ENCODE measurements around the gene CNTNAP2. TPM values are rescaled to one million over a fixed set of nuclear protein-coding genes. Genes with fewer than 3 reads are reported as not detected.

Gene CNTNAP2
- total and polyA plus RNA-seq, 11 donors, result 0.01 to 2.6 (median 0.31) TPM; not detected in 3

- no peak for ATAC-seq
- WGBS, 4 donors, result 85 to 90% (median 87%) methylated on average over 6 of the region's 6 CpGs
- H3K4me3 ChIP-seq, result no peak overlapping the region
These were observed 1836.3 kb downstream of the CNTNAP2 start for GRCh38 chr7:147952918-147953317.

GRCh38 chr7:147968046-147968610 is 1851.5 kb downstream of the CNTNAP2 start:
- intact Hi-C loops (cut with DNase I), result no loop called here
- no peak for TF ChIP-seq CTCF (IDR thresholded peaks at IDR 0.05)
- no peak for TF ChIP-seq POLR2A (IDR thresholded peaks at IDR 0.05)
- H3K4me1 ChIP-seq, result no peaks in the 10 kb centered on the region
- no peaks in the 10 kb centered on the region for H3K9me3 ChIP-seq
- H3K4me3 ChIP-seq, result no peak overlapping the region
- H3K36me3 ChIP-seq, result no peaks in the 10 kb centered on the region
- no peak for DNase-seq
- H3K27me3 ChIP-seq, result no peaks in the 10 kb centered on the region
- WGBS, 4 donors, result 69 to 82% (median 80%) methylated on average over 5 of the region's 5 CpGs
- no peak for ATAC-seq
- H3K27ac ChIP-seq, result no peak overlapping the region

More at GRCh38 chr7:147952918-147953317, 1836.3 kb downstream of the CNTNAP2 start:
- no peaks in the 10 kb centered on the region for H3K27me3 ChIP-seq
- no peaks in the 10 kb centered on the region for H3K36me3 ChIP-seq
- H3K27ac ChIP-seq, result no peak overlapping the region
- peaks cover 0 to 3% (median 0%) of the 10 kb centered on the region in 12 donors for H3K9me3 ChIP-seq
- DNase-seq, result no peak
- TF ChIP-seq CTCF (IDR thresholded peaks at IDR 0.05) (no peak), POLR2A (IDR thresholded peaks at IDR 0.05) (no peak)
- intact Hi-C loops (cut with DNase I), result no loop called here
- no peaks in the 10 kb centered on the region for H3K4me1 ChIP-seq

- 72 to 83% (median 79%) methylated on average over 2 of the region's 2 CpGs for WGBS, 4 donors
- intact Hi-C loops (cut with DNase I), result no loop called here
- Histone ChIP-seq H3K4me3 (no peak overlapping the region), H3K9me3 (no peaks in the 10 kb centered on the region), H3K36me3 (no peaks in the 10 kb centered on the region), H3K4me1 (no peaks in the 10 kb centered on the region), H3K27me3 (no peaks in the 10 kb centered on the region), H3K27ac (no peak overlapping the region)
- ATAC-seq (no peak), DNase-seq (no peak)
- TF ChIP-seq POLR2A (IDR thresholded peaks at IDR 0.05), result no peak
These were observed 1855.1 kb downstream of the CNTNAP2 start for GRCh38 chr7:147971606-147972110.

GRCh38 chr7:147978201-147978600 is 1861.6 kb downstream of the CNTNAP2 start:
- ATAC-seq (no peak), DNase-seq (no peak)
- 26 to 64% (median 36%) methylated on average over 2 of the region's 2 CpGs for WGBS, 4 donors
- H3K4me3 ChIP-seq, result no peak overlapping the region
- intact Hi-C loops (cut with DNase I), result no loop called here
- no peaks in the 10 kb centered on the region for H3K27me3 ChIP-seq
- H3K27ac ChIP-seq, result no peak overlapping the region
- TF ChIP-seq CTCF (IDR thresholded peaks at IDR 0.05) (no peak), POLR2A (IDR thresholded peaks at IDR 0.05) (no peak)
- no peaks in the 10 kb centered on the region for H3K4me1 ChIP-seq
- no peaks in the 10 kb centered on the region for H3K36me3 ChIP-seq
- H3K9me3 ChIP-seq, result no peaks in the 10 kb centered on the region

- TF ChIP-seq CTCF (IDR thresholded peaks at IDR 0.05) (no peak), POLR2A (IDR thresholded peaks at IDR 0.05) (no peak)
- H3K36me3 ChIP-seq, result no peaks in the 10 kb centered on the region
- no peaks in the 10 kb centered on the region for H3K27me3 ChIP-seq
- H3K4me1 ChIP-seq, result no peaks in the 10 kb centered on the region
- 45 to 69% (median 55%) methylated on average over 5 of the region's 5 CpGs for WGBS, 4 donors
- H3K27ac ChIP-seq, result no peak overlapping the region
- no peak overlapping the region for H3K4me3 ChIP-seq
- intact Hi-C loops (cut with DNase I), result no loop called here
- ATAC-seq (no peak), DNase-seq (no peak)
- no peaks in the 10 kb centered on the region for H3K9me3 ChIP-seq
These were observed 1862.0 kb downstream of the CNTNAP2 start for GRCh38 chr7:147978651-147979050.

Data from heart left ventricle (tissue), 16 donors.